ENCODE results near the gene TMEM187. TPM values are rescaled to one million over a fixed set of nuclear protein-coding genes. Genes with fewer than 3 reads are reported as not detected.

TMEM187 gene
- total RNA-seq, 2 experiments from 2014 or later = 1.4 to 4.5 TPM

DNA sequence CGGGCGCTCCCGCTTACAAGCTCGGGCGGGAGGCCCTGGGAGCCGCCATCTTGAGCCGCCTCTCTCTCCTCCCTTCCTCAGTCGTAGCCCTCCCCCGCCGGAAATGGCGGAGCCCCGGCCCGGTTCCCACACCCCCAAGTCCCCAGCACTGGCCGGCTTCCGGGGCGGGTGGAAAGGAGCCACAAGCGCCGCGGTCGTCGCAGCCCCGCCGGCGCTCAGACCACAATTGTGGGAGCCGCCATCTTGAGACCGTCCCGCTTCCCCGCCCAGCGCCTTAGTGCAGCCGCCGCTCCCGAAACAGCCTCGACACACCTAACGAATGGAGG, 1.5 kb upstream of the TMEM187 start:
- Histone ChIP-seq H3K36me3 (ENCODE audit: insufficient read depth, low read length) (peaks cover 38% of the 10 kb centered on the region), H3K27ac (ENCODE audit: low read depth, low read length, poor library complexity, severe bottlenecking) (peak overlapping the region; percentile 89), H3K4me1 (ENCODE audit: insufficient read depth, low read length, poor library complexity, severe bottlenecking) (peaks cover 44% of the 10 kb centered on the region), H3K9me2 (ENCODE audit: insufficient read depth, low read length) (no peaks in the 10 kb centered on the region), H3K9me3 (ENCODE audit: low read length) (no peaks in the 10 kb centered on the region), H3K4me3 (ENCODE audit: low read depth, low read length, poor library complexity, severe bottlenecking) (peak overlapping the region; percentile 78), H3K79me2 (ENCODE audit: insufficient read depth, low read depth, low read length) (peaks cover 53% of the 10 kb centered on the region), H2AFZ (ENCODE audit: low read length) (no peak overlapping the region), H3K4me2 (ENCODE audit: low read length) (peak overlapping the region; percentile 100), H4K20me1 (ENCODE audit: insufficient read depth, low read length) (peaks cover 14% of the 10 kb centered on the region; the same call in 1 of the 2 replicates)
- BruUV-seq (replicated peaks) = TSS peak; percentile 74
- intact Hi-C loops (cut with micrococcal nuclease; ENCODE audit: unreplicated experiment) = loop anchor here (1.0 to 5.0 kb wide), 3 partner anchors 42 to 791 kb away; partner anchors contain the start of genes DKC1 and IRAK1
- DNase-seq (ENCODE audit: low spot score) = peak; percentile 81
- TF ChIP-seq EZH2phosphoT487 (IDR thresholded peaks at IDR 0.05; ENCODE audit: borderline replicate concordance, low read depth, low read length) = no peak
- TF ChIP-seq, protein P1, sequence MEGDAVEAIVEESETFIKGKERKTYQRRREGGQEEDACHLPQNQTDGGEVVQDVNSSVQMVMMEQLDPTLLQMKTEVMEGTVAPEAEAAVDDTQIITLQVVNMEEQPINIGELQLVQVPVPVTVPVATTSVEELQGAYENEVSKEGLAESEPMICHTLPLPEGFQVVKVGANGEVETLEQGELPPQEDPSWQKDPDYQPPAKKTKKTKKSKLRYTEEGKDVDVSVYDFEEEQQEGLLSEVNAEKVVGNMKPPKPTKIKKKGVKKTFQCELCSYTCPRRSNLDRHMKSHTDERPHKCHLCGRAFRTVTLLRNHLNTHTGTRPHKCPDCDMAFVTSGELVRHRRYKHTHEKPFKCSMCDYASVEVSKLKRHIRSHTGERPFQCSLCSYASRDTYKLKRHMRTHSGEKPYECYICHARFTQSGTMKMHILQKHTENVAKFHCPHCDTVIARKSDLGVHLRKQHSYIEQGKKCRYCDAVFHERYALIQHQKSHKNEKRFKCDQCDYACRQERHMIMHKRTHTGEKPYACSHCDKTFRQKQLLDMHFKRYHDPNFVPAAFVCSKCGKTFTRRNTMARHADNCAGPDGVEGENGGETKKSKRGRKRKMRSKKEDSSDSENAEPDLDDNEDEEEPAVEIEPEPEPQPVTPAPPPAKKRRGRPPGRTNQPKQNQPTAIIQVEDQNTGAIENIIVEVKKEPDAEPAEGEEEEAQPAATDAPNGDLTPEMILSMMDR (conservative IDR thresholded peaks at IDR 0.05; ENCODE audit: low read length) = no peak
- ChIA-PET POLR2A (interaction anchor here (1.1 to 5.4 kb wide), 3 partner anchors 38 to 46 kb away, joined by 3 to 33 read pairs (median 6); partner anchors contain the start of gene ARHGAP4), CTCF (ENCODE audit: unreplicated experiment) (no interaction called here)

DNA sequence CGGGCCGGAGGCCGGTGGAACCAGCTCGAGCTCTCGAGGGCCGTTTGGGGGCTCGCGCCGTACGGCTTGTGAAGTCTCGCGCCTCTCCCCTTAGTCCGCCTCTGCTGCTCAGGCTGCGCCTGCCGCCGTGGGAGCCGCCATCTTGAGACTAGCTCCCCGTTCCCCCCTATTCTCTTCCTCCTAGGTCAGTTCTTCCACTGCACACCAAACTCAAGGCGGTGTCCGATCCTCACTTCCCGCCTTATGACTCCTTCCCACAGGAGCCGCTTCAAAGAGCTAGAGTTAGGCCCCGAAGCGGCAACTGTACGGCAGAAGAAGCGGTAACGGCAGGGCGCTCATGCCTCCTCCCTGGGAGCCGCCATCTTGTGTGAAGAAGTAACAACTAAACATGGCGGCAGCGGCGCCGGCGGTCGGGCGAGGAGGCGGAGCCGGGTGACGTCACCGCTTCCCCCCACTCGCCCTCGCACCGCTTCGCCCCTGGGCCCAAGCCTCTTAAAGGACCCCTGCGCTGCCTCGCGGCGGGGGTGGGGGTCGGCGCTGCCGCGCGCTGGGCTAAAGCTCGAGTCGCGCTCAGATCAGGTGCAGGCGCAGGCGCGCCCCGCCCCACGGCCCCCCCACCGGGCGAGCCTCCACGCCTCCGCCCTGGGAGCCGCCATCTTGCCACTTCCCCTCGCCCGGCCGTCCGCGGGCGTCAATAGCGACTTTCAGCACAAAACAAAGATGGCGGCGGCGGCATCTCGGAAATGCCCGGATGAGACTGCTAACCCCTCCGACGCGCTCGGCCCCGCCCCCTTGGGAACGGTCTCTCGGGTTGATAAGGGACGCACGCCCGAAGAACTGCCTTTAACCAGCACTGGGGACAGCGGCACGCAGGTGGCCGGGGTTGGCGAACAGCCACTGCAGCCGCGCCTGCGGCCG, 845 bp upstream of the TMEM187 start, which contains the start of gene HCFC1:
Gene HCFC1 (minus strand): TSS at position 369 of the 918 bp plus-strand sequence. CDS start 978 bp downstream, outside the sequence.
- POLR2A ChIA-PET = interaction anchor here (1.1 to 5.4 kb wide), 3 partner anchors 38 to 47 kb away, joined by 3 to 33 read pairs (median 6); partner anchors contain the start of gene ARHGAP4
- BruUV-seq (replicated peaks) = TSS peak; percentile 52

More for the DNA sequence above, 845 bp upstream of the TMEM187 start, which contains the start of gene HCFC1:
- Histone ChIP-seq H3K36me3 (ENCODE audit: insufficient read depth, low read length) (peaks cover 31% of the 10 kb centered on the region), H3K4me3 (ENCODE audit: low read depth, low read length, poor library complexity, severe bottlenecking) (peak within 1 kb of the TSS; percentile 78), H3K79me2 (ENCODE audit: insufficient read depth, low read depth, low read length) (peaks cover 47% of the 10 kb centered on the region), H3K9me2 (ENCODE audit: insufficient read depth, low read length) (no peaks in the 10 kb centered on the region), H3K9me3 (ENCODE audit: low read length) (no peaks in the 10 kb centered on the region), H4K20me1 (ENCODE audit: insufficient read depth, low read length) (peaks cover 8% of the 10 kb centered on the region; the same call in 1 of the 2 replicates), H3K4me2 (ENCODE audit: low read length) (peak within 1 kb of the TSS; percentile 100), H3K4me1 (ENCODE audit: insufficient read depth, low read length, poor library complexity, severe bottlenecking) (peaks cover 37% of the 10 kb centered on the region), H2AFZ (ENCODE audit: low read length) (no peak within 1 kb of the TSS), H3K27ac (ENCODE audit: low read depth, low read length, poor library complexity, severe bottlenecking) (peak within 1 kb of the TSS; percentile 89)
- TF ChIP-seq, protein P1 (conservative IDR thresholded peaks at IDR 0.05; ENCODE audit: low read length) = no peak
- no peak for TF ChIP-seq EZH2phosphoT487 (IDR thresholded peaks at IDR 0.05; ENCODE audit: borderline replicate concordance, low read depth, low read length)
- intact Hi-C loops (cut with micrococcal nuclease; ENCODE audit: unreplicated experiment) = loop anchor here (1.0 to 5.0 kb wide), 4 partner anchors 43 to 791 kb away; partner anchors contain the start of genes DKC1 and IRAK1
- CTCF ChIA-PET (ENCODE audit: unreplicated experiment) = no interaction called here
- DNase-seq (ENCODE audit: low spot score) = peak; percentile 92
